Measurements from ENCODE around the gene DSG3. TPM values are rescaled to one million over a fixed set of nuclear protein-coding genes. Genes with fewer than 3 reads are reported as not detected.
"Not testable (repeated sequence)": the region's sequence is repeated elsewhere in the genome, so short reads cannot be mapped to it uniquely, and the experiment has no call there.

DSG3 gene
- total RNA-seq, 1 experiment from 2014 or later, result not detected

DNA sequence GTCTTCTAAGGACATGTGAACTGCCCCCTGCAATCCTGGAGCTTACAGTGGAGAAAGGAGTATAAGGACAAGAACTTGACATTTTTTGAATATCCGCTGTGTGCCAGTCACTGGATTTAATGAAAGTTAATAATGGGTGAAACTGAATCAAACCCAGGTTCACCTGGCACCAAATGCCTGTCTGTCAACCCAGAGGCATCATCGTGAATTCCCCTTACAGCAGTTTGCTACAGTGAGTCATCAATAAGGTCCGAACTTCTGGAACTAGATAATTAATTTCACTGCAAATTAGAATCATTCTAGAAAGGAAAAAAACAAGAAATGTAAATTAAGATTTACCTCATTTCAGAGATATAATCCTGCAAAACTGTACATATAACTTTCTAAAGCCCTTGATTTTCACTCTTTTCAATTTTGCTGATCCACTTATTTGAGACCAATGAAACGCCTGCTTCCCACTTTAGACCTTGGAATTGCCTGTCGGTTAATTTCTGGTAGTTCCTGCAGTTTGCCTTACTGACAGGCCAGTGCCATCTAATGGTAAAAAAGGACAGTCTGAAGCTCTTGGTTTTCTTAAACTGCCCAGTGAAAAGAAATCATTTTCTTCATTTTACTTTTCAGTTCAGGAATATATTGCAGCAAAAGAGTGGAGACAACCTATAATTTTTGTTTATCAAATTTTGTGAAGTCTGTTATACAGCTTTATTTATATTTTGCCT lies 58.6 kb downstream of the DSG3 start:
- intact Hi-C loops (cut with micrococcal nuclease; ENCODE audit: unreplicated experiment), result no loop called here
- CTCF ChIA-PET, result no interaction called here

GRCh38 chr18:31507124-31507523 lies 59.6 kb downstream of the DSG3 start:
- POLR2A ChIA-PET (ENCODE audit: low non-redundant PET); CTCF ChIA-PET; DNase-seq (ENCODE audit: low spot score); H3K4me3 ChIP-seq (ENCODE audit: low read depth, low read length, poor library complexity, severe bottlenecking); H3K4me1 ChIP-seq (ENCODE audit: insufficient read depth, low read length, poor library complexity, severe bottlenecking); H3K36me3 ChIP-seq (ENCODE audit: insufficient read depth, low read length, poor library complexity, severe bottlenecking); BruUV-seq (replicated peaks); H3K27ac ChIP-seq (ENCODE audit: low read depth, low read length, poor library complexity, severe bottlenecking); H3K9me3 ChIP-seq (ENCODE audit: low read depth, low read length, poor library complexity, severe bottlenecking); intact Hi-C loops (cut with micrococcal nuclease; ENCODE audit: unreplicated experiment): not testable (repeated sequence)
- H3K27me3 ChIP-seq (replicated peaks; ENCODE audit: insufficient read depth, low read depth, low read length, poor library complexity), result peaks cover 30% of the 10 kb centered on the region

More for the DNA sequence above, 58.6 kb downstream of the DSG3 start:
- POLR2A ChIA-PET (ENCODE audit: low non-redundant PET), result no interaction called here
- DNase-seq (ENCODE audit: low spot score), result no peak
- Histone ChIP-seq H3K4me3 (ENCODE audit: low read depth, low read length, poor library complexity, severe bottlenecking) (no peak overlapping the region), H3K27ac (ENCODE audit: low read depth, low read length, poor library complexity, severe bottlenecking) (no peak overlapping the region), H3K4me1 (ENCODE audit: insufficient read depth, low read length, poor library complexity, severe bottlenecking) (no peaks in the 10 kb centered on the region), H3K27me3 (replicated peaks; ENCODE audit: insufficient read depth, low read depth, low read length, poor library complexity) (peaks cover 39% of the 10 kb centered on the region), H3K9me3 (ENCODE audit: low read depth, low read length, poor library complexity, severe bottlenecking) (no peaks in the 10 kb centered on the region), H3K36me3 (ENCODE audit: insufficient read depth, low read length, poor library complexity, severe bottlenecking) (no peaks in the 10 kb centered on the region)
- BruUV-seq (replicated peaks), result no TSS peak
- TF ChIP-seq EZH2 (IDR thresholded peaks at IDR 0.05; ENCODE audit: borderline replicate concordance, low read depth, low read length, poor library complexity, severe bottlenecking), result no peak
- TF ChIP-seq, protein P1, sequence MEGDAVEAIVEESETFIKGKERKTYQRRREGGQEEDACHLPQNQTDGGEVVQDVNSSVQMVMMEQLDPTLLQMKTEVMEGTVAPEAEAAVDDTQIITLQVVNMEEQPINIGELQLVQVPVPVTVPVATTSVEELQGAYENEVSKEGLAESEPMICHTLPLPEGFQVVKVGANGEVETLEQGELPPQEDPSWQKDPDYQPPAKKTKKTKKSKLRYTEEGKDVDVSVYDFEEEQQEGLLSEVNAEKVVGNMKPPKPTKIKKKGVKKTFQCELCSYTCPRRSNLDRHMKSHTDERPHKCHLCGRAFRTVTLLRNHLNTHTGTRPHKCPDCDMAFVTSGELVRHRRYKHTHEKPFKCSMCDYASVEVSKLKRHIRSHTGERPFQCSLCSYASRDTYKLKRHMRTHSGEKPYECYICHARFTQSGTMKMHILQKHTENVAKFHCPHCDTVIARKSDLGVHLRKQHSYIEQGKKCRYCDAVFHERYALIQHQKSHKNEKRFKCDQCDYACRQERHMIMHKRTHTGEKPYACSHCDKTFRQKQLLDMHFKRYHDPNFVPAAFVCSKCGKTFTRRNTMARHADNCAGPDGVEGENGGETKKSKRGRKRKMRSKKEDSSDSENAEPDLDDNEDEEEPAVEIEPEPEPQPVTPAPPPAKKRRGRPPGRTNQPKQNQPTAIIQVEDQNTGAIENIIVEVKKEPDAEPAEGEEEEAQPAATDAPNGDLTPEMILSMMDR (conservative IDR thresholded peaks at IDR 0.05; ENCODE audit: low read depth, low read length), result peak; percentile 36; the same call in 1 of the 2 replicates

DNA sequence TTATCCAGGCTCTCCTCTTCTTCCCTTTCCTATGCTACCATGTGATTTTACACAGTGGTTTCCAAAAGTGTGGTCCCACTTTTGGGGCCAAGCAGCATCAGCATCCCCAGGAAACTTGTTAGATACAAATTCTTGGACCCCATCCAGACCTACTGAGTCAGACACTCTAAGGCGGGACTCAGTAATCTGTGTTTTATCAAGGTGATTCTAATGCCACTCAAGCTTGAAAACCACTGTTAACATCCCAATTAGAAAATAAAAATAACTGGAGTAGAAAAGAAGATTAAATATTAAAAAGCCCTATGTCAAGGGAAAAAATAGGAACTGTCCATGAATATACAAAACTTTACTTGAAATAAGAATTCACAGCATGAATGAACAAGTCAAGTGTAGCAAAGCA lies 61.2 kb downstream of the DSG3 start:
- H3K27ac ChIP-seq (ENCODE audit: low read depth, low read length, poor library complexity, severe bottlenecking), result no peak overlapping the region
- no peak for DNase-seq (ENCODE audit: low spot score)
- H3K27me3 ChIP-seq (replicated peaks; ENCODE audit: insufficient read depth, low read depth, low read length, poor library complexity), result peaks cover 25% of the 10 kb centered on the region
- no TSS peak for BruUV-seq (replicated peaks)
- no peaks in the 10 kb centered on the region for H3K4me1 ChIP-seq (ENCODE audit: insufficient read depth, low read length, poor library complexity, severe bottlenecking)
- no peaks in the 10 kb centered on the region for H3K9me3 ChIP-seq (ENCODE audit: low read depth, low read length, poor library complexity, severe bottlenecking)
- H3K36me3 ChIP-seq (ENCODE audit: insufficient read depth, low read length, poor library complexity, severe bottlenecking), result no peaks in the 10 kb centered on the region
- TF ChIP-seq, protein P1 (conservative IDR thresholded peaks at IDR 0.05; ENCODE audit: low read depth, low read length), result no peak
- TF ChIP-seq EZH2 (IDR thresholded peaks at IDR 0.05; ENCODE audit: borderline replicate concordance, low read depth, low read length, poor library complexity, severe bottlenecking), result no peak
- intact Hi-C loops (cut with micrococcal nuclease; ENCODE audit: unreplicated experiment), result no loop called here
- CTCF ChIA-PET, result no interaction called here
- POLR2A ChIA-PET (ENCODE audit: low non-redundant PET), result no interaction called here
- H3K4me3 ChIP-seq (ENCODE audit: low read depth, low read length, poor library complexity, severe bottlenecking), result no peak overlapping the region

- CTCF ChIA-PET, result no interaction called here
- POLR2A ChIA-PET (ENCODE audit: low non-redundant PET), result no interaction called here
- BruUV-seq (replicated peaks), result no TSS peak
- H3K27me3 ChIP-seq (replicated peaks; ENCODE audit: insufficient read depth, low read depth, low read length, poor library complexity), result peaks cover 27% of the 10 kb centered on the region
- TF ChIP-seq EZH2 (IDR thresholded peaks at IDR 0.05; ENCODE audit: borderline replicate concordance, low read depth, low read length, poor library complexity, severe bottlenecking), result no peak
- TF ChIP-seq, protein P1 (conservative IDR thresholded peaks at IDR 0.05; ENCODE audit: low read depth, low read length), result no peak
- DNase-seq (ENCODE audit: low spot score), result no peak
- no peaks in the 10 kb centered on the region for H3K4me1 ChIP-seq (ENCODE audit: insufficient read depth, low read length, poor library complexity, severe bottlenecking)
- no peak overlapping the region for H3K4me3 ChIP-seq (ENCODE audit: low read depth, low read length, poor library complexity, severe bottlenecking)
- no peaks in the 10 kb centered on the region for H3K36me3 ChIP-seq (ENCODE audit: insufficient read depth, low read length, poor library complexity, severe bottlenecking)
- no peak overlapping the region for H3K27ac ChIP-seq (ENCODE audit: low read depth, low read length, poor library complexity, severe bottlenecking)
- H3K9me3 ChIP-seq (ENCODE audit: low read depth, low read length, poor library complexity, severe bottlenecking), result no peaks in the 10 kb centered on the region
- intact Hi-C loops (cut with micrococcal nuclease; ENCODE audit: unreplicated experiment), result no loop called here
These were observed 62.0 kb downstream of the DSG3 start for GRCh38 chr18:31509571-31509970.
